GM10248 (cell line): ENCODE results near the gene ZNF285.
A peak's percentile ranks its signal among the peaks of the same experiment; 100 is the strongest.
"Not testable (repeated sequence)": the region's sequence is repeated elsewhere in the genome, so short reads cannot be mapped to it uniquely, and the experiment has no call there.

Experiments used
- CTCF ChIA-PET: fragments of 300-600 bp; sonication (Branson Sonifier 250); formaldehyde crosslinking; extraction: SDS; loops from one replicate; lab custom pipeline; 2021; ENCODE audit warnings: antibody characterized with exemption; lab: Yijun Ruan, JAX
- POLR2A ChIA-PET: fragments of 350-650 bp; sonication (Branson Sonifier 250); formaldehyde crosslinking; extraction: SDS; loops from one replicate; lab custom pipeline; 2020; ENCODE audit warnings: antibody characterized with exemption; lab: Yijun Ruan, JAX
- DNase-seq: peaks from one replicate; pipeline ENCODE4 v3.0.0; 2012; ENCODE audit errors: extremely low spot score
- TF ChIP-seq, protein P1 (sequence below): IDR thresholded peaks from 2 replicates; pipeline ENCODE4 v1.5.1; 2012; ENCODE audit warnings: mild to moderate bottlenecking, low read depth; ENCODE audit errors: extremely low read depth, missing control alignments, control extremely low read depth

Gene ZNF285

GRCh38 chr19:44344255-44344654 is 57.2 kb downstream of the ZNF285 start:
- ChIA-PET POLR2A (no interaction called here), CTCF (interaction anchor here (0.8 kb wide), 1 partner anchor 11 kb away, joined by 3 read pairs; no protein-coding TSS in a partner anchor)
- TF ChIP-seq, protein P1, sequence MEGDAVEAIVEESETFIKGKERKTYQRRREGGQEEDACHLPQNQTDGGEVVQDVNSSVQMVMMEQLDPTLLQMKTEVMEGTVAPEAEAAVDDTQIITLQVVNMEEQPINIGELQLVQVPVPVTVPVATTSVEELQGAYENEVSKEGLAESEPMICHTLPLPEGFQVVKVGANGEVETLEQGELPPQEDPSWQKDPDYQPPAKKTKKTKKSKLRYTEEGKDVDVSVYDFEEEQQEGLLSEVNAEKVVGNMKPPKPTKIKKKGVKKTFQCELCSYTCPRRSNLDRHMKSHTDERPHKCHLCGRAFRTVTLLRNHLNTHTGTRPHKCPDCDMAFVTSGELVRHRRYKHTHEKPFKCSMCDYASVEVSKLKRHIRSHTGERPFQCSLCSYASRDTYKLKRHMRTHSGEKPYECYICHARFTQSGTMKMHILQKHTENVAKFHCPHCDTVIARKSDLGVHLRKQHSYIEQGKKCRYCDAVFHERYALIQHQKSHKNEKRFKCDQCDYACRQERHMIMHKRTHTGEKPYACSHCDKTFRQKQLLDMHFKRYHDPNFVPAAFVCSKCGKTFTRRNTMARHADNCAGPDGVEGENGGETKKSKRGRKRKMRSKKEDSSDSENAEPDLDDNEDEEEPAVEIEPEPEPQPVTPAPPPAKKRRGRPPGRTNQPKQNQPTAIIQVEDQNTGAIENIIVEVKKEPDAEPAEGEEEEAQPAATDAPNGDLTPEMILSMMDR: no peak
- peak; percentile 7 for DNase-seq

DNA sequence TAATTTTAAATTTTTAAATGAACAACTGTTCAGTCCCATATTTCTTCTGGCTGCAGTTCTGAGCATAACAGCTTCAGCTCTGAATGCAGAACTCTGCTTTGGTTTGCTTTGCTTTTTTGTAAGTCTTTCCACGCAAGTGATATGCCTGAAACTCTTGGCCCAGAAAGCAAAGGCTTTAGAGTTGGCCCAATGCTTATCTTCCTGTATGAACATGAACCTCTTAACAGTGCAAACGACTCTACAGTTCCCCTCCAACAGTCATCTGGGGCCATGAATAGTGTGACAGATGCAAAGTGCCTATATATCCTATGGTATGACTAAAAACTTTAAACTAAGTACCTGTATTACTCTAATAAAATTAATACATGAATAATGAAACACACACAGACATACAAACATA is 59.6 kb downstream of the ZNF285 start:
- POLR2A ChIA-PET: no interaction called here
- TF ChIP-seq, protein P1: no peak
- DNase-seq: no peak
- CTCF ChIA-PET: no interaction called here

GRCh38 chr19:44334639-44335038 is 66.8 kb downstream of the ZNF285 start:
- DNase-seq, CTCF ChIA-PET, POLR2A ChIA-PET: not testable (repeated sequence)
